Endothelial cell of umbilical vein (primary cell): ENCODE data around the gene PRR5L. TPM values are rescaled to one million over a fixed set of nuclear protein-coding genes. Genes with fewer than 3 reads are reported as not detected.

ENCODE experiments used
- BruUV-seq: library from RNA; stranded (reverse); fragments of 400-500 nt; replicated peaks from 2 replicates; lab custom pipeline; 2021; lab: Mats Ljungman, UMichigan
- CTCF ChIA-PET: fragments of 300-600, 350-600 bp; sonication (Branson Sonifier 250); formaldehyde crosslinking; loops from one replicate; lab custom pipeline; 2021; ENCODE audit warnings: antibody characterized with exemption, inconsistent platforms; lab: Charles Lee
- POLR2A ChIA-PET: fragments of 300-600, 350-600 bp; sonication (Branson Sonifier 250); formaldehyde crosslinking; loops from one replicate; lab custom pipeline; 2021; ENCODE audit warnings: antibody characterized with exemption, inconsistent platforms; lab: Charles Lee
- DNase-seq: peaks from one replicate; pipeline ENCODE4 v3.0.0-alpha.2; 2011; ENCODE audit warnings: low read depth, low spot score
- FAIRE-seq: peaks from 2 replicates; lab custom pipeline; 2011; peaks lifted over from hg19 to GRCh38; lab: Jason Lieb, UNC
- H2AFZ ChIP-seq: 2 replicates; pipeline ENCODE4 v1.6.0; 2012; ENCODE audit warnings: low read depth, low read length, control low read depth, inconsistent platforms
- H3K27ac ChIP-seq: 2 replicates; pipeline ENCODE4 v1.5.1; 2011; ENCODE audit warnings: low read depth, mild to moderate bottlenecking, control low read depth, low read length, moderate library complexity; ENCODE audit not compliant: insufficient read depth
- H3K27me3 ChIP-seq, 2 experiments: 2 replicates each; pipeline versions ENCODE4 v1.6.0 to v1.6.1; 2011; ENCODE audit warnings: low read length in 2 of 2, mixed read lengths in 1 of 2; ENCODE audit not compliant: control insufficient read depth in 2 of 2, insufficient read depth in 2 of 2
- H3K36me3 ChIP-seq, 2 experiments: 2 replicates in 1 of 2; 3 replicates in 1 of 2; pipeline ENCODE4 v1.5.1; 2011; ENCODE audit warnings: low read length in 2 of 2, mild to moderate bottlenecking in 1 of 2, moderate library complexity in 1 of 2; ENCODE audit not compliant: control insufficient read depth in 2 of 2, insufficient read depth in 2 of 2; ENCODE audit errors: extremely low read depth in 1 of 2
- H3K4me1 ChIP-seq: 3 replicates; pipeline ENCODE4 v1.5.1; 2011; ENCODE audit warnings: mild to moderate bottlenecking, low read length; ENCODE audit not compliant: control insufficient read depth, insufficient read depth; ENCODE audit errors: extremely low read depth
- H3K4me2 ChIP-seq: 2 replicates; pipeline ENCODE4 v1.6.1; 2011; ENCODE audit warnings: low read length, control low read depth, mixed read lengths; ENCODE audit not compliant: insufficient read depth
- H3K4me3 ChIP-seq, 3 experiments: fragments of 200-600 bp in 1 of 3; sonication (generic), shearing (Covaris generic) in 1 of 3; replicated peaks in 1 of 3; 2 replicates each; pipeline ENCODE4 v1.5.1; 2011 to 2016; ENCODE audit warnings: control low read depth in 3 of 3, low read length in 3 of 3, mild to moderate bottlenecking in 2 of 3, inconsistent platforms in 1 of 3, low read depth in 1 of 3, moderate library complexity in 1 of 3; ENCODE audit not compliant: insufficient read depth in 1 of 3
- H3K79me2 ChIP-seq: 2 replicates; pipeline ENCODE4 v1.6.0; 2012; ENCODE audit warnings: low read length, inconsistent platforms; ENCODE audit not compliant: control insufficient read depth, insufficient read depth
- H3K9ac ChIP-seq: replicated peaks from 2 replicates; pipeline ENCODE3; 2011; ENCODE audit warnings: low read length, control low read depth; ENCODE audit not compliant: insufficient read depth; ENCODE audit errors: extremely low read depth
- H3K9me1 ChIP-seq: replicated peaks from 3 replicates; pipeline ENCODE4 v1.6.0; 2011; ENCODE audit warnings: mild to moderate bottlenecking, low read length; ENCODE audit not compliant: control insufficient read depth, insufficient read depth; ENCODE audit errors: extremely low read depth
- H3K9me3 ChIP-seq: replicated peaks from 2 replicates; pipeline ENCODE4 v1.5.1; 2012; ENCODE audit warnings: low read length, inconsistent platforms; ENCODE audit not compliant: control insufficient read depth, insufficient read depth
- H4K20me1 ChIP-seq: replicated peaks from 2 replicates; pipeline ENCODE3; 2011; ENCODE audit warnings: mild to moderate bottlenecking, low read length; ENCODE audit not compliant: control insufficient read depth, insufficient read depth; ENCODE audit errors: extremely low read depth
- CTCF ChIP-seq, 2 donors: IDR thresholded peaks; 1 replicate in 1 of 2; 2 replicates in 1 of 2; pipeline ENCODE4 v1.5.1; 2011; ENCODE audit warnings: low read length in 2 of 2, mild to moderate bottlenecking in 2 of 2, moderate library complexity in 2 of 2, control low read depth in 1 of 2, inconsistent platforms in 1 of 2, low read depth in 1 of 2; ENCODE audit not compliant: insufficient read depth in 1 of 2; ENCODE audit errors: extremely low read depth in 1 of 2
- EZH2 ChIP-seq: IDR thresholded peaks from 2 replicates; pipeline ENCODE4 v1.6.1; 2012; ENCODE audit warnings: borderline replicate concordance, low read depth, mild to moderate bottlenecking, moderate library complexity, low read length, inconsistent platforms; ENCODE audit not compliant: severe bottlenecking
- FOS ChIP-seq: IDR thresholded peaks from 2 replicates; pipeline ENCODE4 v1.6.1; 2011; ENCODE audit warnings: mild to moderate bottlenecking, low read length, moderate library complexity, borderline replicate concordance; ENCODE audit not compliant: insufficient read depth
- GATA2 ChIP-seq: IDR thresholded peaks from 2 replicates; pipeline ENCODE4 v1.7.0; 2011; ENCODE audit warnings: low read depth, mild to moderate bottlenecking, moderate library complexity, mixed read lengths, low read length; ENCODE audit not compliant: insufficient read length, insufficient read depth
- JUN ChIP-seq: IDR thresholded peaks from 2 replicates; pipeline ENCODE4 v1.6.1; 2011; ENCODE audit warnings: borderline replicate concordance, low read depth; ENCODE audit not compliant: insufficient read length, insufficient read depth
- MAX ChIP-seq: IDR thresholded peaks from 2 replicates; pipeline ENCODE4 v1.6.1; 2011; ENCODE audit not compliant: insufficient read depth, insufficient read length
- MYC ChIP-seq: IDR thresholded peaks from one replicate; pipeline ENCODE4 v1.6.1; 2011; ENCODE audit warnings: mild to moderate bottlenecking, low read depth, low read length
- POLR2A ChIP-seq: IDR thresholded peaks from 2 replicates; pipeline ENCODE4 v1.6.1; 2012; ENCODE audit warnings: low read depth, mild to moderate bottlenecking, control low read depth, low read length
- POLR2AphosphoS5 ChIP-seq: IDR thresholded peaks from 2 replicates; pipeline ENCODE4 v1.6.1; 2012; ENCODE audit warnings: low read depth, mild to moderate bottlenecking, control low read depth, low read length, moderate library complexity; ENCODE audit not compliant: insufficient read depth
- dilution Hi-C: fragments of 300-500 bp; cut with MboI; formaldehyde crosslinking; loops from one replicate; pipeline ENCODE4 v1.15.0; 2019; ENCODE audit warnings: low sequenced_read_pairs; ENCODE audit not compliant: extremely low pct_ligation_motif_present
- intact Hi-C: fragments of 100-400 bp; cut with micrococcal nuclease; formaldehyde crosslinking; loops from one replicate; pipeline ENCODE4 v1.10.0; 2022
- polyA plus RNA-seq, 4 experiments: library from polyadenylated mRNA; depleted of rRNA in 3 of 4; stranded (reverse) in 3 of 4; unstranded in 1 of 4; fragments of >200 nt; gene quantifications; 2 replicates each; pipeline versions ENCODE4 v1.2.1 to v1.2.3, GENCODE V29; 2011 to 2012; ENCODE audit warnings: missing spikeins in 1 of 4
- total RNA-seq: library from RNA; stranded (reverse); gene quantifications from 2 replicates; pipeline ENCODE4 v1.2.3, GENCODE V29; 2021

PRR5L gene
- total and polyA plus RNA-seq, 2 donors (not counting 3 experiments of a cell fraction or from before 2014, with no cell fraction given): 2.5 to 6.1 TPM

DNA sequence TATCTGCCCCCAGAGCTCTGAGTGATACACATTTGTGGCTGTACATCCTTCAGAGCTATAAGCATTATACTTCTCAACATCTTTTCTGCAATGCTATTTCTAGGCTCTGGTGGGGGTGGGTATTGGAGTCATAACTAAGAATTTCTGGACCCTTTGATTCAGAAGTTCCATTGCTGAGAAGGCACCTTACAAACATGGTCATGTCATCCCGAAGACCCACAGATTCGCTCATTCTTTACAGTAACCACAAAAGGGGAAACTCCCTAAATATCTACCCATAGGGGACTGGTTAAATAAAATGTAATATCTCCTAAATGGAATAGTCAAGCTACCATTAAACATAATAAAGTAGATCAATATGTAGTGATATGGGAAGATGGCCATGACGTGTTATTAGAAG lies 98.8 kb downstream of the PRR5L start:
- Histone ChIP-seq H3K9me3 (no peaks in the 10 kb centered on the region), H3K27ac (no peak overlapping the region), H3K9me1 (no peaks in the 10 kb centered on the region), H3K9ac (no peak overlapping the region), H4K20me1 (no peaks in the 10 kb centered on the region), H3K4me2 (no peak overlapping the region), H3K36me3 (no peaks in the 10 kb centered on the region), H3K79me2 (no peaks in the 10 kb centered on the region), H3K4me1 (no peaks in the 10 kb centered on the region), H3K27me3 (no peaks in the 10 kb centered on the region), H3K4me3 (no peak overlapping the region), H2AFZ (no peak overlapping the region)
- CTCF ChIA-PET: interaction anchor here (0.6 to 1.9 kb wide), 6 partner anchors 13 to 102 kb away, joined by 3 to 7 read pairs (median 4); no protein-coding TSS in a partner anchor
- POLR2A ChIA-PET: no interaction called here
- BruUV-seq: no TSS peak
- TF ChIP-seq MYC (no peak), MAX (no peak), CTCF (IDR thresholded peaks at IDR 0.05; ENCODE audit: extremely low read depth in 1 of 2, insufficient read depth in 1 of 2, low read depth in 1 of 2, low read length in 2 of 2) (no peak), POLR2AphosphoS5 (no peak), POLR2A (no peak), GATA2 (no peak), JUN (no peak), FOS (no peak), EZH2 (no peak)
- FAIRE-seq (no peak), DNase-seq (no peak)
- dilution Hi-C loops (no loop called here), intact Hi-C loops (no loop called here)
